OCI-LY7 (cell line): ENCODE measurements around the gene FGF3. TPM values are rescaled to one million over a fixed set of nuclear protein-coding genes. Genes with fewer than 3 reads are reported as not detected.

Experiments used
- BruUV-seq: library from RNA; stranded (reverse); fragments of 400-500 nt; replicated peaks from 2 replicates; lab custom pipeline; 2021; lab: Mats Ljungman, UMichigan
- CTCF ChIA-PET: fragments of 300-600 bp; sonication (Branson Sonifier 250); formaldehyde crosslinking; loops from one replicate; lab custom pipeline; 2022; ENCODE audit warnings: antibody characterized with exemption; ENCODE audit not compliant: unreplicated experiment; lab: Charles Lee
- POLR2A ChIA-PET: fragments of 300-600 bp; sonication (Branson Sonifier 250); formaldehyde crosslinking; loops from one replicate; lab custom pipeline; 2022; ENCODE audit warnings: antibody characterized with exemption; lab: Charles Lee
- DNase-seq: peaks from one replicate; pipeline ENCODE4 v3.0.0-alpha.2; 2015; ENCODE audit warnings: low spot score
- H2AFZ ChIP-seq: fragments of 200-600 bp; sonication (generic), shearing (Covaris generic); 2 replicates; pipeline ENCODE4 v1.6.1; 2014; ENCODE audit warnings: mild to moderate bottlenecking, antibody characterized with exemption, low read length, moderate library complexity
- H3K27ac ChIP-seq: fragments of 200-600 bp; sonication (generic); 2 replicates; pipeline ENCODE4 v1.5.1; 2014; ENCODE audit warnings: mixed run types, low read depth, mild to moderate bottlenecking, moderate library complexity, low read length, inconsistent platforms; ENCODE audit not compliant: poor library complexity, severe bottlenecking
- H3K36me3 ChIP-seq: fragments of 200-600 bp; sonication (generic); 2 replicates; pipeline ENCODE4 v1.6.1; 2014; ENCODE audit warnings: mild to moderate bottlenecking, antibody characterized with exemption, low read length, moderate library complexity, mixed read lengths; ENCODE audit not compliant: insufficient read depth
- H3K4me1 ChIP-seq: fragments of 200-600 bp; sonication (generic); 2 replicates; pipeline ENCODE4 v1.5.1; 2014; ENCODE audit warnings: mild to moderate bottlenecking, low read length; ENCODE audit not compliant: insufficient read depth, poor library complexity, severe bottlenecking
- H3K4me2 ChIP-seq: fragments of 200-600 bp; sonication (generic); 2 replicates; pipeline ENCODE4 v1.6.1; 2014; ENCODE audit warnings: mild to moderate bottlenecking, low read length
- H3K4me3 ChIP-seq: fragments of 200-600 bp; sonication (generic); 2 replicates; pipeline ENCODE4 v1.5.1; 2014; ENCODE audit warnings: mild to moderate bottlenecking, low read depth, low read length; ENCODE audit not compliant: poor library complexity, severe bottlenecking
- H3K79me2 ChIP-seq: fragments of 200-600 bp; sonication (generic); 2 replicates; pipeline ENCODE4 v1.6.1; 2016; ENCODE audit warnings: low read depth, mild to moderate bottlenecking, low read length, moderate library complexity, mixed read lengths; ENCODE audit not compliant: insufficient read depth
- H3K9me2 ChIP-seq: fragments of 200-600 bp; sonication (generic); 2 replicates; pipeline ENCODE4 v1.6.1; 2016; ENCODE audit warnings: mild to moderate bottlenecking, low read length, mixed read lengths; ENCODE audit not compliant: insufficient read depth
- H3K9me3 ChIP-seq: fragments of 200-600 bp; sonication (generic); 2 replicates; pipeline ENCODE4 v1.6.1; 2014; ENCODE audit warnings: mild to moderate bottlenecking, mixed run types, low read length, mixed read lengths
- H4K20me1 ChIP-seq: fragments of 200-600 bp; sonication (generic); 2 replicates; pipeline ENCODE4 v1.6.1; 2014; ENCODE audit warnings: mild to moderate bottlenecking, antibody characterized with exemption, low read length, moderate library complexity, mixed read lengths; ENCODE audit not compliant: insufficient read depth
- EZH2phosphoT487 ChIP-seq: fragments of 200-600 bp; sonication (generic); IDR thresholded peaks from 2 replicates; pipeline ENCODE4 v1.6.1; 2018; ENCODE audit warnings: low read depth, borderline replicate concordance, mild to moderate bottlenecking, mixed run types, antibody characterized with exemption, low read length, moderate library complexity, mixed read lengths
- intact Hi-C: fragments of 100-400 bp; cut with micrococcal nuclease; formaldehyde crosslinking; loops from one replicate; pipeline ENCODE4 v1.10.0; 2022; ENCODE audit not compliant: unreplicated experiment
- total RNA-seq, 2 experiments: library from RNA; depleted of rRNA in 1 of 2; stranded (reverse); fragments of >200 nt in 1 of 2; shearing (Covaris generic) in 1 of 2; gene quantifications; 2 replicates each; pipeline ENCODE4 v1.2.3, GENCODE V29; 2014 to 2022
- TF ChIP-seq, protein P1 (sequence below): fragments of 200-600 bp; sonication (generic); conservative IDR thresholded peaks from 2 replicates; pipeline ENCODE4 v1.5.1; 2014; ENCODE audit warnings: mild to moderate bottlenecking, antibody characterized with exemption, low read length, moderate library complexity, mixed read lengths

Gene FGF3
- total RNA-seq, 2 experiments from 2014 or later, result not detected

- no peak for DNase-seq
- no TSS peak for BruUV-seq
- POLR2A ChIA-PET, result interaction anchor here (0.6 kb wide), 1 partner anchor 13 kb away, joined by 3 read pairs; no protein-coding TSS in a partner anchor
- H3K79me2 ChIP-seq, result no peaks in the 10 kb centered on the region
- H3K36me3 ChIP-seq, result no peaks in the 10 kb centered on the region
- H2AFZ ChIP-seq, result no peak overlapping the region
- TF ChIP-seq, protein P1, sequence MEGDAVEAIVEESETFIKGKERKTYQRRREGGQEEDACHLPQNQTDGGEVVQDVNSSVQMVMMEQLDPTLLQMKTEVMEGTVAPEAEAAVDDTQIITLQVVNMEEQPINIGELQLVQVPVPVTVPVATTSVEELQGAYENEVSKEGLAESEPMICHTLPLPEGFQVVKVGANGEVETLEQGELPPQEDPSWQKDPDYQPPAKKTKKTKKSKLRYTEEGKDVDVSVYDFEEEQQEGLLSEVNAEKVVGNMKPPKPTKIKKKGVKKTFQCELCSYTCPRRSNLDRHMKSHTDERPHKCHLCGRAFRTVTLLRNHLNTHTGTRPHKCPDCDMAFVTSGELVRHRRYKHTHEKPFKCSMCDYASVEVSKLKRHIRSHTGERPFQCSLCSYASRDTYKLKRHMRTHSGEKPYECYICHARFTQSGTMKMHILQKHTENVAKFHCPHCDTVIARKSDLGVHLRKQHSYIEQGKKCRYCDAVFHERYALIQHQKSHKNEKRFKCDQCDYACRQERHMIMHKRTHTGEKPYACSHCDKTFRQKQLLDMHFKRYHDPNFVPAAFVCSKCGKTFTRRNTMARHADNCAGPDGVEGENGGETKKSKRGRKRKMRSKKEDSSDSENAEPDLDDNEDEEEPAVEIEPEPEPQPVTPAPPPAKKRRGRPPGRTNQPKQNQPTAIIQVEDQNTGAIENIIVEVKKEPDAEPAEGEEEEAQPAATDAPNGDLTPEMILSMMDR, result no peak
- TF ChIP-seq EZH2phosphoT487, result no peak
- no peaks in the 10 kb centered on the region for H3K9me2 ChIP-seq
- intact Hi-C loops, result no loop called here
- H3K4me3 ChIP-seq, result no peak overlapping the region
- H4K20me1 ChIP-seq, result no peaks in the 10 kb centered on the region
- CTCF ChIA-PET, result no interaction called here
- no peaks in the 10 kb centered on the region for H3K9me3 ChIP-seq
- H3K4me2 ChIP-seq, result no peak overlapping the region
- no peaks in the 10 kb centered on the region for H3K4me1 ChIP-seq
- no peak overlapping the region for H3K27ac ChIP-seq
Measured at GRCh38 chr11:69863544-69864200, 44.5 kb upstream of the FGF3 start.

- no peak for TF ChIP-seq EZH2phosphoT487
- TF ChIP-seq, protein P1, result no peak
- H3K9me2 ChIP-seq, result no peaks in the 10 kb centered on the region
- H3K4me1 ChIP-seq, result no peaks in the 10 kb centered on the region
- no peak overlapping the region for H2AFZ ChIP-seq
- H3K27ac ChIP-seq, result no peak overlapping the region
- no peak overlapping the region for H3K4me3 ChIP-seq
- no peaks in the 10 kb centered on the region for H3K9me3 ChIP-seq
- intact Hi-C loops, result no loop called here
- no peaks in the 10 kb centered on the region for H3K79me2 ChIP-seq
- BruUV-seq, result no TSS peak
- H4K20me1 ChIP-seq, result no peaks in the 10 kb centered on the region
- H3K36me3 ChIP-seq, result no peaks in the 10 kb centered on the region
- ChIA-PET CTCF (no interaction called here), POLR2A (interaction anchor here (0.6 to 0.7 kb wide), 2 partner anchors 12 to 81 kb away, joined by 3 read pairs; no protein-coding TSS in a partner anchor)
- H3K4me2 ChIP-seq, result no peak overlapping the region
- no peak for DNase-seq
Measured at GRCh38 chr11:69862797-69863543, 43.8 kb upstream of the FGF3 start.
